Pancreas (tissue), 10 donors: ENCODE data around the gene BCORL1. TPM values are rescaled to one million over a fixed set of nuclear protein-coding genes. Genes with fewer than 3 reads are reported as not detected.

Source experiments
- ATAC-seq, 4 donors: fragments of 200-7000 bp; cut with Tn5 transposase; one replicate each; pipeline versions ENCODE4 v1.8.0 to v1.9.1; 2020; ENCODE audit warnings: mild to moderate bottlenecking in 4 of 4, moderate library complexity in 4 of 4
- DNase-seq, 6 donors: peaks; one replicate each; pipeline ENCODE4 v3.0.0-alpha.2; 2020
- FAIRE-seq: peaks from 2 replicates; lab custom pipeline; 2012; peaks lifted over from hg19 to GRCh38; lab: Jason Lieb, UNC
- H3K27ac ChIP-seq, 4 donors: fragments of 200-600 bp; sonication (generic); 1 replicate in 3 of 4; 2 replicates in 1 of 4; pipeline versions ENCODE4 v1.5.0 to v1.8.0; 2020
- H3K27me3 ChIP-seq, 4 donors: fragments of 200-600 bp; one replicate each; pipeline ENCODE4 v1.8.0; 2021
- H3K36me3 ChIP-seq, 3 donors: fragments of 200-600 bp; sonication (generic) in 1 of 3; one replicate each; pipeline versions ENCODE4 v1.5.0 to v1.8.0; 2020 to 2021
- H3K4me1 ChIP-seq, 3 donors: fragments of 200-600 bp; one replicate each; pipeline ENCODE4 v1.8.0; 2021
- H3K4me3 ChIP-seq, 4 donors: fragments of 200-600 bp; sonication (generic) in 2 of 4; one replicate each; pipeline versions ENCODE4 v1.5.0 to v1.8.0; 2020 to 2021
- H3K9me3 ChIP-seq, 4 donors: fragments of 200-600 bp; one replicate each; pipeline ENCODE4 v1.8.0; 2021
- CTCF ChIP-seq, 4 donors: fragments of 200-600 bp; sonication (generic) in 3 of 4; IDR thresholded peaks; one replicate each; pipeline versions ENCODE4 v1.5.0 to v1.8.0; 2021; ENCODE audit warnings: antibody characterized with exemption in 4 of 4
- WGBS, 2 donors: extraction: QIAGEN DNeasy Blood & Tissue Kit; methylation state at CpG; one replicate each; pipeline ENCODE4 v1.1.7; 2013; 5-methylcytosine and 5-hydroxymethylcytosine counted together
- intact Hi-C, 3 donors: fragments of 100-400 bp; cut with DNase I; formaldehyde crosslinking; loops; one replicate each; pipeline versions ENCODE4 v1.11.1 to v1.14.2; 2022
- polyA plus RNA-seq, 2 donors: library from polyadenylated mRNA; stranded (reverse); fragments of 200-250 nt; gene quantifications; one replicate each; pipeline ENCODE4 v1.2.3, GENCODE V29; 2013
- total RNA-seq, 6 donors: library from RNA; stranded (reverse); fragmentation: NEBNext Ultra II Directional in 4 of 6; extraction: Animal tissue kit (Norgen Biotek cat#: 25700) in 4 of 6; gene quantifications; one replicate each; pipeline versions ENCODE4 v1.2.1 to v1.2.4, GENCODE V29; 2021 to 2023
- donor health status: healthy with polysubstance abuse.
- donor health status: DM: no; HTN: no; CAD: no; lungs with moderate emphysema.
- donor health status: DM: no; HTN: no; CAD: no.
- donor health status: control.
- donor health status: control.
- donor health status: Bipolar disorder and iron deficiency.
- donor health status: DM: yes; HTN: yes; CAD: no.
- donor health status: DM: no; HTN: no; CAD: no.
- donor health status: DM: no; HTN: no; CAD: no.
- donor health status: DM: yes; HTN: yes; CAD: no.

BCORL1 gene
- total and polyA plus RNA-seq, 8 donors: 1.7 to 11.1 (median 5.6) TPM

DNA sequence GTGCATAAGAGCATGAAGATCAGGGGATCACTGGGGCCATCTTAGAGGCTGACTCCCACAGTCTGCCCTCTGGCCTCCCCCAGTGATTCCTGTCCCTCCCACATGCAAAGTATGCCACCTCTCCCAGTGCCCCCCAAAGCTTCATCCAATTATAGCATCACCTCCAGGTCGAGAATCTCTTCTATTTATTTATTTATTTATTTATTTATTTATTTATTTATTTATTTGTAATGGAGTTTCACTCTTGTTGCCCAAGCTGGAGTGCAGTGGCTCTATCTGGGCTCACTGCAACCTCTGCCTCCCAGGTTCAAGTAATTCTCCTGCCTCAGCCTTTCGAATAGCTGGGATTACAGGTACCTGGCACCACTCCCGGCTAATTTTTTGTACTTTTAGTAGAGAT is 50.1 kb downstream of the BCORL1 start:
- intact Hi-C loops: loop anchor here in 1 of 3 donors (10.0 kb wide), 1 partner anchor 108 kb away; no protein-coding TSS in a partner anchor
- Histone ChIP-seq H3K9me3 (no peaks in the 10 kb centered on the region), H3K36me3 (no peaks in the 10 kb centered on the region), H3K27ac (no peak overlapping the region), H3K27me3 (no peaks in the 10 kb centered on the region), H3K4me1 (no peaks in the 10 kb centered on the region), H3K4me3 (no peak overlapping the region)
- WGBS, 2 donors: 67 to 91% methylated on average over 3 of the region's 3 CpGs
- DNase-seq: no peak
- no peak for TF ChIP-seq CTCF (IDR thresholded peaks at IDR 0.05)
- no peak for FAIRE-seq
- no peak for ATAC-seq

GRCh38 chrX:130034178-130034577 is 51.7 kb downstream of the BCORL1 start:
- Histone ChIP-seq H3K4me3 (no peak overlapping the region), H3K9me3 (no peaks in the 10 kb centered on the region), H3K27ac (no peak overlapping the region), H3K36me3 (peaks cover 0 to 6% (median 0%) of the 10 kb centered on the region in 3 donors), H3K27me3 (no peaks in the 10 kb centered on the region), H3K4me1 (no peaks in the 10 kb centered on the region)
- FAIRE-seq (no peak), ATAC-seq (no peak), DNase-seq (no peak)
- 59 to 81% methylated on average over 7 of the region's 7 CpGs for WGBS, 2 donors
- intact Hi-C loops: loop anchor here in 1 of 3 donors (10.0 kb wide), 1 partner anchor 109 kb away; no protein-coding TSS in a partner anchor
- TF ChIP-seq CTCF (IDR thresholded peaks at IDR 0.05): no peak

- Histone ChIP-seq H3K4me3 (no peak overlapping the region), H3K27me3 (no peaks in the 10 kb centered on the region), H3K27ac (no peak overlapping the region), H3K36me3 (peaks cover 0 to 9% (median 0%) of the 10 kb centered on the region in 3 donors), H3K4me1 (no peaks in the 10 kb centered on the region), H3K9me3 (no peaks in the 10 kb centered on the region)
- DNase-seq (no peak), ATAC-seq (no peak), FAIRE-seq (no peak)
- TF ChIP-seq CTCF (IDR thresholded peaks at IDR 0.05): no peak
- intact Hi-C loops: loop anchor here in 1 of 3 donors (10.0 kb wide), 1 partner anchor 115 kb away; no protein-coding TSS in a partner anchor
- 88 to 100% methylated on average over 2 of the region's 2 CpGs for WGBS, 2 donors
Measured at GRCh38 chrX:130039847-130040246, 57.4 kb downstream of the BCORL1 start.

- no peaks in the 10 kb centered on the region for H3K4me1 ChIP-seq
- DNase-seq (no peak), FAIRE-seq (no peak), ATAC-seq (no peak)
- no peak for TF ChIP-seq CTCF (IDR thresholded peaks at IDR 0.05)
- 86 to 94% methylated on average over 5 of the region's 5 CpGs for WGBS, 2 donors
- no peak overlapping the region for H3K27ac ChIP-seq
- no peaks in the 10 kb centered on the region for H3K27me3 ChIP-seq
- H3K36me3 ChIP-seq: no peaks in the 10 kb centered on the region
- intact Hi-C loops: no loop called here
- H3K4me3 ChIP-seq: no peak overlapping the region
- H3K9me3 ChIP-seq: no peaks in the 10 kb centered on the region
Measured at GRCh38 chrX:130047416-130047815, 65.0 kb downstream of the BCORL1 start.

DNA sequence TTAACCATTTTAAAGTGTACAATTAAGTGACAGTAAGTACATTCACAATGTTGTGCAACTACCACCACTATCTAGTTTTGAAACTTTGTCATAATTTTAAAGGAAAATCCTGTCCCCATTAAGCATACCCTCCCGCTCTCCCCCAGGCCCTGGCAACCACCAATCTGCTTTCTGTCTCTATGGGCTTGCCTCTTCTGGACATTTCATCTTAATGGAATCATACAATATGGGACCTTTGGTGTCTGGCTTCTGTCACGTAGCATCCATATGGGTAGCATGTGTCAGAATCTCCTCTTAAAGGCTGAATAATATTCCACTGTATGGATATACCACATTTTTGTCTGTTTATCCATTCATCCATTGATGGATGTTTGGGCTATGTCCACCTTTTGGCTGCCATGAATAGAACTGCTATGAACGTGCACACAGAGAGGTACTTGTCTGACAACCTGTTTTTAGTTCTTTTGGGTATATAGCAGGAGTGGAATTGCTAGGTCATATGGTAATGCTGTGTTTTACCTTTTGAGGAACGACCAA is 66.3 kb downstream of the BCORL1 start:
- WGBS, 2 donors: 79 to 98% methylated on average over 4 of the region's 4 CpGs
- DNase-seq (no peak), ATAC-seq (no peak), FAIRE-seq (no peak)
- intact Hi-C loops: no loop called here
- no peak overlapping the region for H3K4me3 ChIP-seq
- H3K27me3 ChIP-seq: no peaks in the 10 kb centered on the region
- H3K4me1 ChIP-seq: no peaks in the 10 kb centered on the region
- TF ChIP-seq CTCF (IDR thresholded peaks at IDR 0.05): no peak
- no peaks in the 10 kb centered on the region for H3K9me3 ChIP-seq
- H3K36me3 ChIP-seq: no peaks in the 10 kb centered on the region
- H3K27ac ChIP-seq: no peak overlapping the region
